Fibroblast of mammary gland (primary cell): ENCODE measurements around the gene OPALIN.

ENCODE experiments used
- DNase-seq: peaks from one replicate; pipeline ENCODE4 v3.0.0-alpha.2; 2010; ENCODE audit warnings: low read depth
- H3K4me3 ChIP-seq: 2 replicates; pipeline ENCODE4 v1.5.1; 2011; ENCODE audit warnings: low read depth, mild to moderate bottlenecking, low read length, moderate library complexity; ENCODE audit not compliant: control insufficient read depth
- TF ChIP-seq, protein P1 (sequence below): conservative IDR thresholded peaks from 2 replicates; pipeline ENCODE4 v1.5.1; 2011; ENCODE audit warnings: low read depth, low read length, inconsistent platforms; ENCODE audit not compliant: control insufficient read depth, insufficient read depth

OPALIN gene

DNA sequence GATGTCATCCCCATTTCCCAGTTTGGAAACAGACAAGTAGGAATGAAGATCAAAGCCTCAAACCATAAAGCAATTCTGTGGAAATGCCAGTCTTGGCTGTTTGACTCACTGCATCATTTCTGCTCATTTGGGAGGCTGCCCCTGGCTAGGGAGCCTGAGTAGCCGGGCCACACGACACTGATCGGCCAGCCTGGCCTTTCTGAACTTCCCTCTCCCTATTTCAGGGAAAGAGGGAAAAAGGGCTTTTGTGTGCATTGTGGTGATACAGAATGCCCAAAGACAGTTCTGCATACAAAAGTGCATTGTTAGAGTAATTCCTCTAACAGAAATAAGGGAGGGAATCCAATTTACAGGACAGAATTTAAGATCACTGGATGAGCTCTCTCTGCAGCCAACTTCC lies 41.7 kb upstream of the OPALIN start:
- no peak overlapping the region for H3K4me3 ChIP-seq
- TF ChIP-seq, protein P1, sequence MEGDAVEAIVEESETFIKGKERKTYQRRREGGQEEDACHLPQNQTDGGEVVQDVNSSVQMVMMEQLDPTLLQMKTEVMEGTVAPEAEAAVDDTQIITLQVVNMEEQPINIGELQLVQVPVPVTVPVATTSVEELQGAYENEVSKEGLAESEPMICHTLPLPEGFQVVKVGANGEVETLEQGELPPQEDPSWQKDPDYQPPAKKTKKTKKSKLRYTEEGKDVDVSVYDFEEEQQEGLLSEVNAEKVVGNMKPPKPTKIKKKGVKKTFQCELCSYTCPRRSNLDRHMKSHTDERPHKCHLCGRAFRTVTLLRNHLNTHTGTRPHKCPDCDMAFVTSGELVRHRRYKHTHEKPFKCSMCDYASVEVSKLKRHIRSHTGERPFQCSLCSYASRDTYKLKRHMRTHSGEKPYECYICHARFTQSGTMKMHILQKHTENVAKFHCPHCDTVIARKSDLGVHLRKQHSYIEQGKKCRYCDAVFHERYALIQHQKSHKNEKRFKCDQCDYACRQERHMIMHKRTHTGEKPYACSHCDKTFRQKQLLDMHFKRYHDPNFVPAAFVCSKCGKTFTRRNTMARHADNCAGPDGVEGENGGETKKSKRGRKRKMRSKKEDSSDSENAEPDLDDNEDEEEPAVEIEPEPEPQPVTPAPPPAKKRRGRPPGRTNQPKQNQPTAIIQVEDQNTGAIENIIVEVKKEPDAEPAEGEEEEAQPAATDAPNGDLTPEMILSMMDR: no peak
- DNase-seq: no peak

DNA sequence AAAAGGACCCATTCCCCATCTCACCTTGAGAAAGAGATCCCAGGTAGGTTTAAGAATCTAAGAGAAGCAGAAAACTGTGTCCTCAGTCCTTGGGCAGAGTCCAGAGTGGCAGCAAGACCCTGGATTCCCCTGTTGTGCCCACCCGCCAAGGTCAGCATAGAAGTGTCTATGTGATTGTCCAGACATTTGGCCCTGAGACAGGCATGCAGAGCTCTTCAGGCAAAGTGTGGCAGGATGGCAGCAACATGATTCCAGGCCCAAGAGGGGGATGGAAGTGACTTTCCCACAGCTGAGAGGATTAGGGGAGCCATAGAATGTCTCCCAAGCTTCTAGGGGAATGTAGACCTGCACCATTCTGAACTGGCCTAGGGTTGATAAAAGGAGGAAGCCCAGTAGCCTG lies 39.1 kb upstream of the OPALIN start:
- H3K4me3 ChIP-seq: no peak overlapping the region
- TF ChIP-seq, protein P1: no peak
- DNase-seq: no peak

DNA sequence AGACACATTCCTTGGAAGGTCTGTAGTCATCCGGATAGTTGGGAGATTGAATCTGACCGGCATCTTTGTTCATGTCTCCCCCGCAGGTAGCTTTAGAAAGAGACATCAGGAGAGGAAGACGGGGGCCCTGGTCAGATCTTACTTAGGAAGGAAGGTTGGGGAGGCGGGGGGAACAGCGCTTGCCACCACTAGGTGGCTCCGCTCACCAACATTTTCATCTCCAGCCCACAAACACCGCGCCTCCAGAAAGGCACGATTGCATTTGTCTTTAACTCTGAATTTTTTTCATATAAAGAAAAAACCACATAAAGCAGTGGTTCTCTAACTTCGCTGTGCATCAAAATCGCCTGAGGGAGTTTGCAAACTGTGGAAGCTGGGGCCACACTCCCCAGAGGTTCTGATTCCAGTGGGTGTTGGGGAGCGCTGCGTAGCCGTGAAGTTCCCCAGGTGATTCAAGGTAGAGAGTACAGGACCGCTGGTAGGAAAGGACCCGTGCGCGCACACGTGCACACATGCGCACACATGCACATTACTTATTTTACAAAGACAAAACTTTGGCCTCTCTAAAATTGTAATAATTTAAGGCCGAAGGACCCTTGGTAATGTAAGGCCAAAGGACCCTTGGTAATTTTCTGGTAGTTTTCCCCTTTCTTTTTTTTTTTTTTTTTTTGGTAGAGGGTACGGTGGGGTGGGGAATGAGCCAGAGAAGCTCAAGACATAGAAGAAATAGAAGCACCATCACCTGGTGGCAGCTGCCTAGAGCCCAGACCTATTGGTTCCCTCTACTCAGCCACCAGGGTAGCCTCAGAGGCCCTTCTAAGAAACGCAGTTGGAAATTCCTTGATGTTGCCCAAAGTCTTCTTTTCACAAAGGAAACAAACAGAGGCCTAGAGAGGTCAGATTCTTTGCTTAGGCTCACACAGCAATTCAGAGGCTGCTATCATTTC lies 37.4 kb upstream of the OPALIN start:
- DNase-seq: peak; percentile 65
- no peak overlapping the region for H3K4me3 ChIP-seq
- TF ChIP-seq, protein P1: peak; percentile 79

DNA sequence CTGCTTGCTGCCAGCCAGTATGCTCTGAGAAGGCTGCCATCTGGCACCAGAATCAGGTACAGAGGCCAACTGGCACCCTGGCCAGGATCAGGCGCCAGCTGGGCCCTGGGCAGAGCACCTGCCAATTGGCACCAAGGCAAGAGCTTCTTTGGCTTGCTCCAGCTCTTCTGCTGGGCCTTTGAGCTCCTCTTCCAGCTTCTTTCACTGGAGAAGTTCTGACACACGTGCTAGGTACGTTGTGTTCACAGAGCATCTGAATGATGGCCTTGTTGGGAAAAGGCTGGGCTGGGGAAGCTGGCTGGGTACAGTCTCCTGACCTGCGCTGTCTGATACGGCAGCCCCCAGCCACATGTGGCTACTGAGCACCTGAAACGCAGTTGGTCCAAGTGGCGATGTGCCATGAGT lies 31.7 kb upstream of the OPALIN start:
- H3K4me3 ChIP-seq: no peak overlapping the region
- no peak for DNase-seq
- TF ChIP-seq, protein P1: no peak

DNA sequence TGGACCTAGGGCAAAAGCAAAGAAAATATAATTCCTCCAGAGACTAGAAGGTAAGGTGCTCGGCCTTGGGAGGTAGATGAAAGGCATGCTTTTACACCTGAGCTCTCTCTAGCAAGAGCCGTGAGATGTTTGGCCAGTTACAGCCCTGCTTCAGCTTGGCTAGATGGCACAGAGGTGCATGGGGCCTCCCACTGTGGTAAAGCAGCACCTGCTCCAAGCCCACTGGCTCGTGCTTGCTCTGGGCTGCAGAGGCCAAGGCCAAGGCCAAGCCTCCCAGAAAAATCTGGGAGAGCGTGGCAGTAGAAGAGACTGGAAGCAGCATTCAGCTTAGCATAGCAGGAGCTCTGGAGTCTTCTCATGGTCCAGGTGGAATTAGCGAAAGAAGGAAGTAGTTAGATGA lies 31.0 kb upstream of the OPALIN start:
- DNase-seq: no peak
- H3K4me3 ChIP-seq: no peak overlapping the region
- TF ChIP-seq, protein P1: no peak

DNA sequence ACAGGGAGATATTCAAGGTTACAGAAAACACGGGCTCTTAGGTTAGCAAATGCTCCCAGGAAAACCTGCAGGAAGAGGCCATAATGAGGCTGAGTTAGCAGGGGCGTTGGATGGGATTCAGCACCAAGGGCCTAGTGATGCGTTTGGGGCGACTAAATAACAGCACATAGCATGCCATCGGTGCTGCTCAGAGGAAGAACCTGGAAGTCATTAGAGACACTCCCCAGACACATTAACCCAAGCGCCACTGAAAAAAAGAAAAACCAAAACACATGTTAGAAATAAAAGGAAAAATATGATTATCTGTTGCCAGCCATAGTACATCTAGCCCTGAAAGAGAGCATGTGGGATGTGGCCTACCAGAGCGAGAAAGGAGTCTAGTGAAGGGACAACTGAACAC lies 28.8 kb upstream of the OPALIN start:
- TF ChIP-seq, protein P1: no peak
- no peak for DNase-seq
- no peak overlapping the region for H3K4me3 ChIP-seq
